K562 (cell line): ENCODE measurements around the gene BCL11A. TPM values are rescaled to one million over a fixed set of nuclear protein-coding genes. Genes with fewer than 3 reads are reported as not detected.

Source experiments
- ATAC-seq: fragments of 200-7000 bp; cut with Tn5 transposase; 3 replicates; pipeline ENCODE4 v1.9.1; 2020; ENCODE audit warnings: moderate library complexity
- BruUV-seq: library from RNA; stranded (reverse); fragments of 400-500 nt; replicated peaks from 2 replicates; lab custom pipeline; 2021; lab: Mats Ljungman, UMichigan
- CTCF ChIA-PET: fragments of 300-600 bp; formaldehyde crosslinking; extraction: SDS; loops from one replicate; lab custom pipeline; 2021; ENCODE audit warnings: low intra/inter-chr PET ratio; lab: Yijun Ruan, JAX
- POLR2A ChIA-PET: fragments of 300-600, 350-650 bp; sonication (Branson Sonifier 250); formaldehyde crosslinking; extraction: SDS; loops from one replicate; lab custom pipeline; 2021; ENCODE audit warnings: antibody characterized with exemption, inconsistent platforms; lab: Yijun Ruan, JAX
- DNase-seq, 4 experiments: peaks; one replicate each; pipeline versions ENCODE4 v3.0.0 to v3.0.0-alpha.2; 2011 to 2018; ENCODE audit warnings: low spot score in 3 of 4, mixed read lengths in 3 of 4; ENCODE audit errors: extremely low read depth in 1 of 4
- FAIRE-seq: peaks from 2 replicates; lab custom pipeline; 2011; peaks lifted over from hg19 to GRCh38; lab: Jason Lieb, UNC
- H2AFZ ChIP-seq: 2 replicates; pipeline ENCODE4 v1.6.0; 2011; ENCODE audit warnings: low read depth, low read length, control low read depth, inconsistent platforms
- H3K27ac ChIP-seq: fragments of 200-600 bp; 3 replicates; pipeline ENCODE4 v1.8.0; 2011; ENCODE audit warnings: low read depth, mild to moderate bottlenecking, control low read depth, inconsistent platforms, low read length, moderate library complexity, mixed read lengths; ENCODE audit errors: extremely low read depth
- H3K27me3 ChIP-seq, 2 experiments: fragments of 300-600 bp in 1 of 2; 2 replicates in 1 of 2; 3 replicates in 1 of 2; pipeline versions ENCODE4 v1.6.0 to v1.8.0; 2011; ENCODE audit warnings: inconsistent platforms in 2 of 2, low read length in 2 of 2, mild to moderate bottlenecking in 1 of 2, mixed read lengths in 1 of 2, moderate library complexity in 1 of 2; ENCODE audit not compliant: control insufficient read depth in 2 of 2, insufficient read depth in 2 of 2
- H3K36me3 ChIP-seq: fragments of 300-600 bp; 3 replicates; pipeline ENCODE4 v1.8.0; 2011; ENCODE audit warnings: mild to moderate bottlenecking, low read length, inconsistent platforms; ENCODE audit not compliant: control insufficient read depth, insufficient read depth
- H3K4me1 ChIP-seq, 2 experiments: fragments of 200-600 bp in 1 of 2; replicated peaks in 1 of 2; 2 replicates in 1 of 2; 3 replicates in 1 of 2; pipeline versions ENCODE4 v1.5.1 to v1.8.0; 2011; ENCODE audit warnings: inconsistent platforms in 2 of 2, low read length in 2 of 2, mild to moderate bottlenecking in 1 of 2, mixed read lengths in 1 of 2, moderate library complexity in 1 of 2; ENCODE audit not compliant: control insufficient read depth in 2 of 2, insufficient read depth in 2 of 2
- H3K4me2 ChIP-seq: 2 replicates; pipeline ENCODE4 v1.6.1; 2011; ENCODE audit warnings: low read length, control low read depth, inconsistent platforms, mixed read lengths; ENCODE audit not compliant: insufficient read depth
- H3K4me3 ChIP-seq: fragments of 200-600 bp; sonication (generic), shearing (Covaris generic); 2 replicates; pipeline ENCODE4 v1.5.1; 2016; ENCODE audit warnings: control low read depth, inconsistent platforms
- H3K79me2 ChIP-seq: fragments of 200-600 bp; 3 replicates; pipeline ENCODE4 v1.8.0; 2011; ENCODE audit warnings: low read length, inconsistent platforms; ENCODE audit not compliant: control insufficient read depth, insufficient read depth
- H3K9ac ChIP-seq, 2 experiments: 2 replicates each; pipeline versions ENCODE4 v1.6.0 to v1.6.1; 2011; ENCODE audit warnings: low read depth in 2 of 2, low read length in 2 of 2, control low read depth in 1 of 2, inconsistent platforms in 1 of 2, mild to moderate bottlenecking in 1 of 2, mixed read lengths in 1 of 2; ENCODE audit not compliant: insufficient read depth in 1 of 2
- H3K9me1 ChIP-seq: one replicate; pipeline ENCODE4 v1.6.0; 2011; ENCODE audit warnings: inconsistent platforms, mild to moderate bottlenecking, low read length, moderate library complexity; ENCODE audit not compliant: control insufficient read depth, insufficient read depth
- H3K9me3 ChIP-seq: replicated peaks from 2 replicates; pipeline ENCODE4 v1.5.1; 2011; ENCODE audit warnings: low read depth, low read length, inconsistent platforms; ENCODE audit not compliant: control insufficient read depth, insufficient read depth
- H4K20me1 ChIP-seq: replicated peaks from 2 replicates; pipeline ENCODE4 v1.6.1; 2011; ENCODE audit warnings: low read length, inconsistent platforms, mixed read lengths; ENCODE audit not compliant: control insufficient read depth, insufficient read depth
- ASH1L ChIP-seq: fragments of 450-650 bp; IDR thresholded peaks from 2 replicates; pipeline ENCODE4 v1.6.1; 2018; ENCODE audit warnings: borderline replicate concordance, mild to moderate bottlenecking, low read depth; ENCODE audit not compliant: partially characterized antibody
- CBX8 ChIP-seq: fragments of 200-600 bp; sonication (generic); IDR thresholded peaks from 2 replicates; pipeline ENCODE4 v1.6.1; 2012; ENCODE audit warnings: borderline replicate concordance, mixed run types, low read depth, mild to moderate bottlenecking, moderate library complexity, mixed read lengths, low read length, control low read depth, inconsistent platforms; ENCODE audit not compliant: poor library complexity, severe bottlenecking; ENCODE audit errors: extremely low read depth
- E2F8 ChIP-seq: fragments of 450-650 bp; IDR thresholded peaks from 2 replicates; pipeline ENCODE4 v1.7.1; 2018; ENCODE audit warnings: mild to moderate bottlenecking, low read depth; ENCODE audit not compliant: partially characterized antibody
- ELF2 ChIP-seq: fragments of 250-450 bp; sonication (Bioruptor Pico); IDR thresholded peaks from 2 replicates; pipeline ENCODE4 v1.5.0; 2021; ENCODE audit warnings: mild to moderate bottlenecking
- MXD1 ChIP-seq: fragments of 250-450 bp; sonication (Bioruptor Pico); IDR thresholded peaks from 2 replicates; pipeline ENCODE4 v1.8.0; 2021; ENCODE audit warnings: borderline replicate concordance, mild to moderate bottlenecking, moderate library complexity; ENCODE audit not compliant: poor library complexity, severe bottlenecking
- NCOA6 ChIP-seq: fragments of 450-650 bp; IDR thresholded peaks from 2 replicates; pipeline ENCODE4 v1.6.1; 2017; ENCODE audit warnings: mild to moderate bottlenecking
- NFE2L1 ChIP-seq: fragments of 450-650 bp; IDR thresholded peaks from 2 replicates; pipeline ENCODE4 v1.6.1; 2016; ENCODE audit warnings: missing genetic modification characterization, low read depth, mild to moderate bottlenecking, missing compliant biosample characterization, moderate library complexity, borderline replicate concordance
- NRF1 ChIP-seq, 2 experiments: fragments of 450-650 bp; IDR thresholded peaks in 1 of 2; conservative IDR thresholded peaks in 1 of 2; 2 replicates each; pipeline ENCODE4 v1.6.1; 2014; ENCODE audit warnings: mild to moderate bottlenecking in 2 of 2
- RFX1 ChIP-seq: fragments of 450-650 bp; IDR thresholded peaks from 2 replicates; pipeline ENCODE4 v1.6.1; 2016; ENCODE audit warnings: mild to moderate bottlenecking, moderate library complexity
- ZNF57 ChIP-seq: fragments of 450-650 bp; formaldehyde crosslinking; IDR thresholded peaks from 2 replicates; pipeline ENCODE4 v1.4.0; 2020; ENCODE audit warnings: mild to moderate bottlenecking, moderate library complexity
- WGBS: fragments of 100-300 bp; shearing (Covaris generic); methylation state at CpG from one replicate; pipeline ENCODE4 v1.1.6; 2016; ENCODE audit warnings: low coverage, mixed read lengths; ENCODE audit not compliant: insufficient coverage; ENCODE audit errors: missing lambda C conversion rate; 5-methylcytosine and 5-hydroxymethylcytosine counted together
- in situ Hi-C: fragments of 300-500 bp; cut with MboI; formaldehyde crosslinking; loops from 4 replicates; pipeline ENCODE4 v1.15.0; 2018; ENCODE audit warnings: inconsistent platforms, mixed read lengths
- intact Hi-C: fragments of 100-400 bp; cut with micrococcal nuclease; formaldehyde crosslinking; loops from 2 replicates; pipeline ENCODE4 v1.14.2; 2022
- polyA plus RNA-seq, 8 experiments: library from polyadenylated mRNA; depleted of rRNA in 4 of 8; stranded (reverse) in 5 of 8; unstranded in 3 of 8; fragments of >200 nt; fragmentation: Nextera tagmentation in 2 of 8; fragmentation: Illumina TruSeq in 1 of 8; extraction: Ambion mirVana in 2 of 8; extraction: Trizol in 1 of 8; gene quantifications; 2 replicates each; pipeline versions ENCODE4 v1.2.1 to v1.2.3, GENCODE V29; 2011 to 2014; ENCODE audit warnings: inconsistent platforms in 1 of 8, missing spikeins in 1 of 8
- total RNA-seq, 7 experiments: library from RNA; depleted of rRNA in 6 of 7; stranded (reverse); fragments of >200 nt in 6 of 7; fragmentation: Illumina TruSeq in 2 of 7; extraction: Trizol in 2 of 7; gene quantifications; 2 replicates each; pipeline versions ENCODE4 v1.2.1 to v1.2.3, GENCODE V29; 2011 to 2021; ENCODE audit warnings: low replicate concordance in 1 of 7

BCL11A gene
- total and polyA plus RNA-seq, 9 of the 15 experiments (the other 6 are each of a cell fraction or from before 2014, with no cell fraction given), result 0.13 TPM; not detected in 8

- Histone ChIP-seq H3K4me1 (no peaks in the 10 kb centered on the region), H3K9ac (no peak overlapping the region), H3K36me3 (no peaks in the 10 kb centered on the region), H2AFZ (no peak overlapping the region), H3K9me1 (no peaks in the 10 kb centered on the region), H3K27me3 (peaks cover 0 to 27% of the 10 kb centered on the region in 2 experiments; a peak in 3 of 5 replicates), H3K27ac (no peak overlapping the region), H3K79me2 (no peaks in the 10 kb centered on the region), H3K9me3 (no peaks in the 10 kb centered on the region), H3K4me2 (no peak overlapping the region), H4K20me1 (no peaks in the 10 kb centered on the region), H3K4me3 (no peak overlapping the region)
- POLR2A ChIA-PET, result no interaction called here
- in situ Hi-C loops, result no loop called here
- FAIRE-seq (no peak), ATAC-seq (no peak), DNase-seq (no peak)
- TF ChIP-seq ELF2 (CRISPR knock-in tag) (no peak), MXD1 (no peak), E2F8 (no peak), NCOA6 (no peak), ASH1L (no peak), NFE2L1 (tag) (no peak), RFX1 (no peak), NRF1 (conservative IDR thresholded peaks at IDR 0.05 in 1 of 2, IDR thresholded peaks at IDR 0.05 in 1 of 2) (no peak), ZNF57 (no peak), CBX8 (no peak)
- CTCF ChIA-PET, result no interaction called here
- no TSS peak for BruUV-seq
- 0% methylated on average over 4 of the region's 4 CpGs for WGBS
- intact Hi-C loops, result no loop called here
These were observed 47.6 kb downstream of the BCL11A start for GRCh38 chr2:60505880-60506260.
